ENCODE measurements around the gene CPTP.

GRCh38 chr1:1337793-1338147 lies 13.2 kb downstream of the CPTP start:
- no peak for TF ChIP-seq EZH2 (IDR thresholded peaks at IDR 0.05; ENCODE audit: borderline replicate concordance, low read depth, low read length, severe bottlenecking)
- TF ChIP-seq, protein P1, sequence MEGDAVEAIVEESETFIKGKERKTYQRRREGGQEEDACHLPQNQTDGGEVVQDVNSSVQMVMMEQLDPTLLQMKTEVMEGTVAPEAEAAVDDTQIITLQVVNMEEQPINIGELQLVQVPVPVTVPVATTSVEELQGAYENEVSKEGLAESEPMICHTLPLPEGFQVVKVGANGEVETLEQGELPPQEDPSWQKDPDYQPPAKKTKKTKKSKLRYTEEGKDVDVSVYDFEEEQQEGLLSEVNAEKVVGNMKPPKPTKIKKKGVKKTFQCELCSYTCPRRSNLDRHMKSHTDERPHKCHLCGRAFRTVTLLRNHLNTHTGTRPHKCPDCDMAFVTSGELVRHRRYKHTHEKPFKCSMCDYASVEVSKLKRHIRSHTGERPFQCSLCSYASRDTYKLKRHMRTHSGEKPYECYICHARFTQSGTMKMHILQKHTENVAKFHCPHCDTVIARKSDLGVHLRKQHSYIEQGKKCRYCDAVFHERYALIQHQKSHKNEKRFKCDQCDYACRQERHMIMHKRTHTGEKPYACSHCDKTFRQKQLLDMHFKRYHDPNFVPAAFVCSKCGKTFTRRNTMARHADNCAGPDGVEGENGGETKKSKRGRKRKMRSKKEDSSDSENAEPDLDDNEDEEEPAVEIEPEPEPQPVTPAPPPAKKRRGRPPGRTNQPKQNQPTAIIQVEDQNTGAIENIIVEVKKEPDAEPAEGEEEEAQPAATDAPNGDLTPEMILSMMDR (IDR thresholded peaks at IDR 0.05; ENCODE audit: borderline replicate concordance, extremely low read depth, low read length, poor library complexity, severe bottlenecking): no peak

Measured in DND-41 (cell line).